ENCODE measurements around the gene ANXA6. TPM values are rescaled to one million over a fixed set of nuclear protein-coding genes. Genes with fewer than 3 reads are reported as not detected.

ANXA6 gene
- total and polyA plus RNA-seq, 2 experiments from 2014 or later = 122 to 152 TPM

GRCh38 chr5:151087486-151087885, 70.1 kb downstream of the ANXA6 start:
- H3K4me3 ChIP-seq = no peak overlapping the region
- peaks cover 19% of the 10 kb centered on the region for H3K4me1 ChIP-seq (ENCODE audit: insufficient read depth)
- TF ChIP-seq EZH2phosphoT487 (IDR thresholded peaks at IDR 0.05; ENCODE audit: low read depth, severe bottlenecking, unreplicated experiment) (no peak), EZH2 (IDR thresholded peaks at IDR 0.05; ENCODE audit: borderline replicate concordance) (no peak), CTCF (IDR thresholded peaks at IDR 0.05; ENCODE audit: poor library complexity) (no peak)
- H3K9me2 ChIP-seq (replicated peaks; ENCODE audit: insufficient read depth) = no peaks in the 10 kb centered on the region
- no peak overlapping the region for H2AFZ ChIP-seq
- H3K79me2 ChIP-seq = peaks cover 5% of the 10 kb centered on the region
- H3K27me3 ChIP-seq = no peaks in the 10 kb centered on the region
- no peaks in the 10 kb centered on the region for H4K20me1 ChIP-seq (ENCODE audit: insufficient read depth, poor library complexity, severe bottlenecking)
- no peak for DNase-seq (ENCODE audit: low spot score)
- WGBS (ENCODE audit: low lambda C conversion rate, missing lambda C conversion rate) = 92% methylated on average over 7 of the region's 7 CpGs
- H3K36me3 ChIP-seq (replicated peaks; ENCODE audit: insufficient read depth, low read depth) = no peaks in the 10 kb centered on the region
- no peaks in the 10 kb centered on the region for H3K9me3 ChIP-seq (ENCODE audit: low read depth)
- H3K4me2 ChIP-seq = no peak overlapping the region
- no peak overlapping the region for H3K27ac ChIP-seq

- WGBS (ENCODE audit: low lambda C conversion rate, missing lambda C conversion rate) = 78% methylated on average over 10 of the region's 10 CpGs
- H2AFZ ChIP-seq = no peak overlapping the region
- DNase-seq (ENCODE audit: low spot score) = peak; percentile 49
Observed at GRCh38 chr5:151086905-151087360, 70.6 kb downstream of the ANXA6 start.

GRCh38 chr5:151086192-151086869, 71.2 kb downstream of the ANXA6 start:
- WGBS (ENCODE audit: low lambda C conversion rate, missing lambda C conversion rate) = 92% methylated on average over 6 of the region's 6 CpGs
- no peak overlapping the region for H2AFZ ChIP-seq
- H3K4me3 ChIP-seq = no peak overlapping the region

More at GRCh38 chr5:151086905-151087360, 70.6 kb downstream of the ANXA6 start:
- Histone ChIP-seq H3K79me2 (peaks cover 10% of the 10 kb centered on the region), H3K27me3 (no peaks in the 10 kb centered on the region), H3K27ac (peak overlapping the region; percentile 85), H3K4me2 (peak overlapping the region; percentile 39), H3K4me3 (no peak overlapping the region), H3K36me3 (replicated peaks; ENCODE audit: insufficient read depth, low read depth) (no peaks in the 10 kb centered on the region), H4K20me1 (ENCODE audit: insufficient read depth, poor library complexity, severe bottlenecking) (no peaks in the 10 kb centered on the region), H3K4me1 (ENCODE audit: insufficient read depth) (peaks cover 25% of the 10 kb centered on the region), H3K9me3 (ENCODE audit: low read depth) (no peaks in the 10 kb centered on the region), H3K9me2 (replicated peaks; ENCODE audit: insufficient read depth) (no peaks in the 10 kb centered on the region)
- TF ChIP-seq CTCF (IDR thresholded peaks at IDR 0.05; ENCODE audit: poor library complexity) (no peak), EZH2phosphoT487 (IDR thresholded peaks at IDR 0.05; ENCODE audit: low read depth, severe bottlenecking, unreplicated experiment) (no peak), EZH2 (IDR thresholded peaks at IDR 0.05; ENCODE audit: borderline replicate concordance) (no peak)

More at GRCh38 chr5:151086192-151086869, 71.2 kb downstream of the ANXA6 start:
- H3K4me1 ChIP-seq (ENCODE audit: insufficient read depth) = peaks cover 25% of the 10 kb centered on the region
- peak overlapping the region; percentile 85 for H3K27ac ChIP-seq
- peaks cover 12% of the 10 kb centered on the region for H3K79me2 ChIP-seq
- H3K27me3 ChIP-seq = no peaks in the 10 kb centered on the region
- TF ChIP-seq CTCF (IDR thresholded peaks at IDR 0.05; ENCODE audit: poor library complexity) (no peak), EZH2phosphoT487 (IDR thresholded peaks at IDR 0.05; ENCODE audit: low read depth, severe bottlenecking, unreplicated experiment) (no peak), EZH2 (IDR thresholded peaks at IDR 0.05; ENCODE audit: borderline replicate concordance) (no peak)
- H4K20me1 ChIP-seq (ENCODE audit: insufficient read depth, poor library complexity, severe bottlenecking) = no peaks in the 10 kb centered on the region
- H3K9me2 ChIP-seq (replicated peaks; ENCODE audit: insufficient read depth) = no peaks in the 10 kb centered on the region
- peak overlapping the region; percentile 39 for H3K4me2 ChIP-seq
- no peaks in the 10 kb centered on the region for H3K36me3 ChIP-seq (replicated peaks; ENCODE audit: insufficient read depth, low read depth)
- DNase-seq (ENCODE audit: low spot score) = no peak
- no peaks in the 10 kb centered on the region for H3K9me3 ChIP-seq (ENCODE audit: low read depth)
